HEK293 (cell line): ENCODE data around the gene RMND5B.

Source experiments
- CTCF ChIA-PET: fragments of 350-600 bp; formaldehyde crosslinking; extraction: SDS; loops from one replicate; lab custom pipeline; 2021; ENCODE audit warnings: antibody characterized with exemption; lab: Yijun Ruan, JAX
- POLR2A ChIA-PET: fragments of 300-600 bp; formaldehyde crosslinking; extraction: SDS; loops from one replicate; lab custom pipeline; 2020; ENCODE audit warnings: antibody characterized with exemption, inconsistent platforms; lab: Yijun Ruan, JAX
- H3K27ac ChIP-seq: fragments of 200-500 bp; sonication (Bioruptor generic); 2 replicates; pipeline ENCODE4 v1.5.1; 2014; ENCODE audit warnings: low read depth, low read length, control low read depth, inconsistent platforms; ENCODE audit errors: extremely low read depth
- H3K36me3 ChIP-seq, 2 experiments: fragments of 200-500 bp in 1 of 2; sonication (Bioruptor generic) in 1 of 2; 1 replicate in 1 of 2; 2 replicates in 1 of 2; pipeline ENCODE4 v1.5.1; 2014 to 2017; ENCODE audit warnings: inconsistent platforms in 2 of 2, low read length in 2 of 2; ENCODE audit not compliant: control insufficient read depth in 2 of 2, insufficient read depth in 1 of 2
- H3K4me1 ChIP-seq: fragments of 200-500 bp; sonication (Bioruptor generic); 2 replicates; pipeline ENCODE4 v1.5.1; 2014; ENCODE audit warnings: mild to moderate bottlenecking, low read length, inconsistent platforms; ENCODE audit not compliant: control insufficient read depth, insufficient read depth
- H3K4me3 ChIP-seq: 2 replicates; pipeline ENCODE4 v1.5.1; 2011; ENCODE audit warnings: low read depth, mild to moderate bottlenecking, control low read depth, low read length, moderate library complexity
- H3K9me3 ChIP-seq: fragments of 200-500 bp; sonication (Bioruptor generic); 2 replicates; pipeline ENCODE4 v1.5.1; 2014; ENCODE audit warnings: low read depth, low read length, inconsistent platforms; ENCODE audit not compliant: control insufficient read depth, insufficient read depth
- HOXA7 ChIP-seq: sonication (generic); formaldehyde crosslinking; IDR thresholded peaks from 2 replicates; pipeline ENCODE4 v1.8.1; 2022; ENCODE audit warnings: missing genetic modification reagents, borderline replicate concordance
- MYNN ChIP-seq: fragments of 450-650 bp; formaldehyde crosslinking; IDR thresholded peaks from 2 replicates; pipeline ENCODE4 v1.5.1; 2016; ENCODE audit warnings: missing biosample characterization, missing genetic modification characterization, borderline replicate concordance
- SETDB1 ChIP-seq: IDR thresholded peaks from one replicate; pipeline ENCODE4 v1.6.1; 2017; ENCODE audit warnings: mild to moderate bottlenecking, low read length, moderate library complexity, mixed read lengths; ENCODE audit not compliant: insufficient read length
- TCF7L2 ChIP-seq: IDR thresholded peaks from 2 replicates; pipeline ENCODE4 v1.6.1; 2011; ENCODE audit warnings: low read depth, mild to moderate bottlenecking, inconsistent platforms, low read length, moderate library complexity, borderline replicate concordance
- YY1 ChIP-seq: fragments of 450-650 bp; formaldehyde crosslinking; IDR thresholded peaks from 2 replicates; pipeline ENCODE4 v1.5.1; 2018; ENCODE audit warnings: missing biosample characterization, missing genetic modification characterization
- ZBTB8A ChIP-seq: fragments of 450-650 bp; formaldehyde crosslinking; IDR thresholded peaks from 2 replicates; pipeline ENCODE4 v1.5.1; 2016; ENCODE audit warnings: missing biosample characterization, missing genetic modification characterization
- ZNF10 ChIP-seq: fragments of 450-650 bp; formaldehyde crosslinking; IDR thresholded peaks from 2 replicates; pipeline ENCODE4 v1.5.1; 2017; ENCODE audit warnings: missing biosample characterization, missing genetic modification characterization
- ZNF140 ChIP-seq: fragments of 450-650 bp; formaldehyde crosslinking; IDR thresholded peaks from 2 replicates; pipeline ENCODE4 v1.5.1; 2016; ENCODE audit warnings: missing biosample characterization, missing genetic modification characterization
- ZNF169 ChIP-seq: fragments of 450-650 bp; formaldehyde crosslinking; IDR thresholded peaks from 2 replicates; pipeline ENCODE4 v1.5.1; 2016; ENCODE audit warnings: missing biosample characterization, missing genetic modification characterization
- ZNF19 ChIP-seq: fragments of 450-650 bp; formaldehyde crosslinking; IDR thresholded peaks from 2 replicates; pipeline ENCODE4; 2016; ENCODE audit warnings: missing biosample characterization, missing genetic modification characterization, low read depth
- ZNF37A ChIP-seq: fragments of 450-650 bp; IDR thresholded peaks from 2 replicates; pipeline ENCODE4 v1.5.1; 2018; ENCODE audit warnings: missing biosample characterization, missing genetic modification characterization
- ZNF623 ChIP-seq: fragments of 450-650 bp; formaldehyde crosslinking; IDR thresholded peaks from 2 replicates; pipeline ENCODE4 v1.5.1; 2016; ENCODE audit warnings: missing biosample characterization, missing genetic modification characterization
- ZNF701 ChIP-seq: fragments of 450-650 bp; formaldehyde crosslinking; IDR thresholded peaks from 2 replicates; pipeline ENCODE4 v1.5.1; 2016; ENCODE audit warnings: missing biosample characterization, missing genetic modification characterization
- ZNF777 ChIP-seq: fragments of 450-650 bp; formaldehyde crosslinking; IDR thresholded peaks from 2 replicates; pipeline ENCODE4 v1.5.1; 2017; ENCODE audit warnings: missing biosample characterization, missing genetic modification characterization, borderline replicate concordance
- TF ChIP-seq, protein P1 (sequence below): fragments of 450-650 bp; formaldehyde crosslinking; IDR thresholded peaks from 2 replicates; pipeline ENCODE4 v1.5.1; 2016; ENCODE audit warnings: missing biosample characterization, missing genetic modification characterization
- TF ChIP-seq, protein P2 (sequence below): fragments of 450-650 bp; formaldehyde crosslinking; IDR thresholded peaks from 2 replicates; pipeline ENCODE4 v1.5.1; 2016; ENCODE audit warnings: missing biosample characterization, missing genetic modification characterization
- TF ChIP-seq, protein P3 (sequence below): fragments of 450-650 bp; formaldehyde crosslinking; IDR thresholded peaks from 2 replicates; pipeline ENCODE4 v1.5.1; 2016; ENCODE audit warnings: missing biosample characterization, missing genetic modification characterization, borderline replicate concordance
- TF ChIP-seq, protein P4 (sequence below): fragments of 450-650 bp; formaldehyde crosslinking; IDR thresholded peaks from 2 replicates; pipeline ENCODE4 v1.5.1; 2016; ENCODE audit warnings: missing biosample characterization, missing genetic modification characterization
- TF ChIP-seq, protein P5 (sequence below): fragments of 450-650 bp; formaldehyde crosslinking; IDR thresholded peaks from 2 replicates; pipeline ENCODE4 v1.5.1; 2016; ENCODE audit warnings: missing biosample characterization, missing genetic modification characterization
- TF ChIP-seq, protein P6 (sequence below): fragments of 450-650 bp; formaldehyde crosslinking; IDR thresholded peaks from 2 replicates; pipeline ENCODE4 v1.5.1; 2016; ENCODE audit warnings: missing biosample characterization, missing genetic modification characterization

Gene RMND5B

DNA sequence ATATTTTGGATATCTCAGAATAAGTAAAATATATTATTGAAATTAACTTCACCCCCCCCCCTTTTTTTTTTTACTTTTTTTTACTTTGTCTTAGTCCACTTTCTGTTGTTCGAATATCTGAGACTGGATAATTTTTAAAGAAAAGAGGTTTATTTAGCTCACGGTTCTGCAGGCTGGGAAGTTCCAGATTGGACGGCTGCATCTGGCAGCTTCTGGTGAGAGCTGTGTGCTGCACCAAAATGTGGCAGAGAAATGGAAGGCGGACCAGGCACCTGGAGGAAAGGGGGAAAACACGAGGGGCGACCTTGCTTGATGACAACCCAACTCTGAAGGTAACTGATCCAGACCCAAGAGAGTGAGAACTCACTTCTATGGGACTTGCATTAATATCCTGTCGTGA, 62.0 kb downstream of the RMND5B start:
- Histone ChIP-seq H3K4me1 (no peaks in the 10 kb centered on the region), H3K9me3 (no peaks in the 10 kb centered on the region), H3K27ac (no peak overlapping the region), H3K36me3 (no peaks in the 10 kb centered on the region), H3K4me3 (no peak overlapping the region)
- POLR2A ChIA-PET = interaction anchor here (2.0 kb wide), 1 partner anchor 11 kb away, joined by 6 read pairs; the partner anchor contains the start of gene HNRNPAB
- TF ChIP-seq YY1 (tag by site-specific recombination) (no peak), SETDB1 (peak; percentile 32)
- CTCF ChIA-PET = no interaction called here

DNA sequence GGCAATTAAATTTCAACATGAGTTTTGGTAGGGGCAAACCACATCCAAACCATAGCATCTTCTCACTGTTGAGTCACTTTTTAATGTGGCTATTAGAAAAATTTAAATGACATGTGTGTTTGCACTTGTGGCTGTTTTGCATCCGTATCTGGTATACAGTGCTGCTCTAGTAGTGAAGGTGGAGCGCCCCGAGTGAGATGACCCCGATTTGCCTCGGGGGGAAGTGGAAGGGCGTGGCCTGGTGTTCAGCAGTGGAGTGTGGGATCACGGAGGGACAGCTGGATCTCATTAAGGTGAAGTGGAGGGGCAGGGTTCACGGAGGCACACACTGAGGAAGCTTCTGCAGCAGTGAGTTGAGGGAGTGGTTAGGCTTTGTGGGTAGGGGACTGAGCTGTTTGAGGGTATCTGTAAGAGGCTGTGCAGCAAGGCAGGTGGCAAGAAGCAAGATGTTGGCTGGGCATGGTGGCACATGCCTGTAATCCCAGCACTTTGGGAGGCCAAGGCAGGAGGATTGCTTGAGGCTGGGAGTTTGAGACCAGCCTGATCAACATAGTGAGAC, 62.5 kb downstream of the RMND5B start:
- ChIA-PET CTCF (no interaction called here), POLR2A (interaction anchor here (2.0 kb wide), 1 partner anchor 11 kb away, joined by 6 read pairs; the partner anchor contains the start of gene HNRNPAB)
- TF ChIP-seq ZNF169 (tag by site-specific recombination) (no peak), ZNF701 (tag by site-specific recombination) (no peak), ZNF37A (no peak), MYNN (tag by site-specific recombination) (no peak), ZNF140 (tag by site-specific recombination) (no peak), ZNF623 (tag by site-specific recombination) (no peak), ZNF19 (tag by site-specific recombination) (no peak), ZBTB8A (tag by site-specific recombination) (no peak), ZNF777 (tag by site-specific recombination) (no peak), ZNF10 (tag by site-specific recombination) (no peak), TCF7L2 (no peak), HOXA7 (CRISPR knock-in tag) (no peak)
- TF ChIP-seq, protein P1, sequence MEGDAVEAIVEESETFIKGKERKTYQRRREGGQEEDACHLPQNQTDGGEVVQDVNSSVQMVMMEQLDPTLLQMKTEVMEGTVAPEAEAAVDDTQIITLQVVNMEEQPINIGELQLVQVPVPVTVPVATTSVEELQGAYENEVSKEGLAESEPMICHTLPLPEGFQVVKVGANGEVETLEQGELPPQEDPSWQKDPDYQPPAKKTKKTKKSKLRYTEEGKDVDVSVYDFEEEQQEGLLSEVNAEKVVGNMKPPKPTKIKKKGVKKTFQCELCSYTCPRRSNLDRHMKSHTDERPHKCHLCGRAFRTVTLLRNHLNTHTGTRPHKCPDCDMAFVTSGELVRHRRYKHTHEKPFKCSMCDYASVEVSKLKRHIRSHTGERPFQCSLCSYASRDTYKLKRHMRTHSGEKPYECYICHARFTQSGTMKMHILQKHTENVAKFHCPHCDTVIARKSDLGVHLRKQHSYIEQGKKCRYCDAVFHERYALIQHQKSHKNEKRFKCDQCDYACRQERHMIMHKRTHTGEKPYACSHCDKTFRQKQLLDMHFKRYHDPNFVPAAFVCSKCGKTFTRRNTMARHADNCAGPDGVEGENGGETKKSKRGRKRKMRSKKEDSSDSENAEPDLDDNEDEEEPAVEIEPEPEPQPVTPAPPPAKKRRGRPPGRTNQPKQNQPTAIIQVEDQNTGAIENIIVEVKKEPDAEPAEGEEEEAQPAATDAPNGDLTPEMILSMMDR (tag by site-specific recombination) = no peak
- TF ChIP-seq, protein P2, sequence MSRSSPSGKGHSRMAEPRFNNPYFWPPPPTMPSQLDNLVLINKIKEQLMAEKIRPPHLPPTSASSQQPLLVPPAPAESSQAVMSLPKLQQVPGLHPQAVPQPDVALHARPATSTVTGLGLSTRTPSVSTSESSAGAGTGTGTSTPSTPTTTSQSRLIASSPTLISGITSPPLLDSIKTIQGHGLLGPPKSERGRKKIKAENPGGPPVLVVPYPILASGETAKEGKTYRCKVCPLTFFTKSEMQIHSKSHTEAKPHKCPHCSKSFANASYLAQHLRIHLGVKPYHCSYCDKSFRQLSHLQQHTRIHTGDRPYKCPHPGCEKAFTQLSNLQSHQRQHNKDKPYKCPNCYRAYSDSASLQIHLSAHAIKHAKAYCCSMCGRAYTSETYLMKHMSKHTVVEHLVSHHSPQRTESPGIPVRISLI (tag by site-specific recombination) = no peak
- TF ChIP-seq, protein P3, sequence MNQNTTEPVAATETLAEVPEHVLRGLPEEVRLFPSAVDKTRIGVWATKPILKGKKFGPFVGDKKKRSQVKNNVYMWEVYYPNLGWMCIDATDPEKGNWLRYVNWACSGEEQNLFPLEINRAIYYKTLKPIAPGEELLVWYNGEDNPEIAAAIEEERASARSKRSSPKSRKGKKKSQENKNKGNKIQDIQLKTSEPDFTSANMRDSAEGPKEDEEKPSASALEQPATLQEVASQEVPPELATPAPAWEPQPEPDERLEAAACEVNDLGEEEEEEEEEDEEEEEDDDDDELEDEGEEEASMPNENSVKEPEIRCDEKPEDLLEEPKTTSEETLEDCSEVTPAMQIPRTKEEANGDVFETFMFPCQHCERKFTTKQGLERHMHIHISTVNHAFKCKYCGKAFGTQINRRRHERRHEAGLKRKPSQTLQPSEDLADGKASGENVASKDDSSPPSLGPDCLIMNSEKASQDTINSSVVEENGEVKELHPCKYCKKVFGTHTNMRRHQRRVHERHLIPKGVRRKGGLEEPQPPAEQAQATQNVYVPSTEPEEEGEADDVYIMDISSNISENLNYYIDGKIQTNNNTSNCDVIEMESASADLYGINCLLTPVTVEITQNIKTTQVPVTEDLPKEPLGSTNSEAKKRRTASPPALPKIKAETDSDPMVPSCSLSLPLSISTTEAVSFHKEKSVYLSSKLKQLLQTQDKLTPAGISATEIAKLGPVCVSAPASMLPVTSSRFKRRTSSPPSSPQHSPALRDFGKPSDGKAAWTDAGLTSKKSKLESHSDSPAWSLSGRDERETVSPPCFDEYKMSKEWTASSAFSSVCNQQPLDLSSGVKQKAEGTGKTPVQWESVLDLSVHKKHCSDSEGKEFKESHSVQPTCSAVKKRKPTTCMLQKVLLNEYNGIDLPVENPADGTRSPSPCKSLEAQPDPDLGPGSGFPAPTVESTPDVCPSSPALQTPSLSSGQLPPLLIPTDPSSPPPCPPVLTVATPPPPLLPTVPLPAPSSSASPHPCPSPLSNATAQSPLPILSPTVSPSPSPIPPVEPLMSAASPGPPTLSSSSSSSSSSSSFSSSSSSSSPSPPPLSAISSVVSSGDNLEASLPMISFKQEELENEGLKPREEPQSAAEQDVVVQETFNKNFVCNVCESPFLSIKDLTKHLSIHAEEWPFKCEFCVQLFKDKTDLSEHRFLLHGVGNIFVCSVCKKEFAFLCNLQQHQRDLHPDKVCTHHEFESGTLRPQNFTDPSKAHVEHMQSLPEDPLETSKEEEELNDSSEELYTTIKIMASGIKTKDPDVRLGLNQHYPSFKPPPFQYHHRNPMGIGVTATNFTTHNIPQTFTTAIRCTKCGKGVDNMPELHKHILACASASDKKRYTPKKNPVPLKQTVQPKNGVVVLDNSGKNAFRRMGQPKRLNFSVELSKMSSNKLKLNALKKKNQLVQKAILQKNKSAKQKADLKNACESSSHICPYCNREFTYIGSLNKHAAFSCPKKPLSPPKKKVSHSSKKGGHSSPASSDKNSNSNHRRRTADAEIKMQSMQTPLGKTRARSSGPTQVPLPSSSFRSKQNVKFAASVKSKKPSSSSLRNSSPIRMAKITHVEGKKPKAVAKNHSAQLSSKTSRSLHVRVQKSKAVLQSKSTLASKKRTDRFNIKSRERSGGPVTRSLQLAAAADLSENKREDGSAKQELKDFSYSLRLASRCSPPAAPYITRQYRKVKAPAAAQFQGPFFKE (tag by site-specific recombination) = no peak
- TF ChIP-seq, protein P4, sequence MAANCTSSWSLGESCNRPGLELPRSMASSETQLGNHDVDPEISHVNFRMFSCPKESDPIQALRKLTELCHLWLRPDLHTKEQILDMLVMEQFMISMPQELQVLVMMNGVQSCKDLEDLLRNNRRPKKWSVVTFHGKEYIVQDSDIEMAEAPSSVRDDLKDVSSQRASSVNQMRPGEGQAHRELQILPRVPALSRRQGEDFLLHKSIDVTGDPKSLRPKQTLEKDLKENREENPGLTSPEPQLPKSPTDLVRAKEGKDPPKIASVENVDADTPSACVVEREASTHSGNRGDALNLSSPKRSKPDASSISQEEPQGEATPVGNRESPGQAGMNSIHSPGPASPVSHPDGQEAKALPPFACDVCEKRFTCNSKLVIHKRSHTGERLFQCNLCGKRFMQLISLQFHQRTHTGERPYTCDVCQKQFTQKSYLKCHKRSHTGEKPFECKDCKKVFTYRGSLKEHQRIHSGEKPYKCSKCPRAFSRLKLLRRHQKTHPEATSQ (tag by site-specific recombination) = no peak
- TF ChIP-seq, protein P5, sequence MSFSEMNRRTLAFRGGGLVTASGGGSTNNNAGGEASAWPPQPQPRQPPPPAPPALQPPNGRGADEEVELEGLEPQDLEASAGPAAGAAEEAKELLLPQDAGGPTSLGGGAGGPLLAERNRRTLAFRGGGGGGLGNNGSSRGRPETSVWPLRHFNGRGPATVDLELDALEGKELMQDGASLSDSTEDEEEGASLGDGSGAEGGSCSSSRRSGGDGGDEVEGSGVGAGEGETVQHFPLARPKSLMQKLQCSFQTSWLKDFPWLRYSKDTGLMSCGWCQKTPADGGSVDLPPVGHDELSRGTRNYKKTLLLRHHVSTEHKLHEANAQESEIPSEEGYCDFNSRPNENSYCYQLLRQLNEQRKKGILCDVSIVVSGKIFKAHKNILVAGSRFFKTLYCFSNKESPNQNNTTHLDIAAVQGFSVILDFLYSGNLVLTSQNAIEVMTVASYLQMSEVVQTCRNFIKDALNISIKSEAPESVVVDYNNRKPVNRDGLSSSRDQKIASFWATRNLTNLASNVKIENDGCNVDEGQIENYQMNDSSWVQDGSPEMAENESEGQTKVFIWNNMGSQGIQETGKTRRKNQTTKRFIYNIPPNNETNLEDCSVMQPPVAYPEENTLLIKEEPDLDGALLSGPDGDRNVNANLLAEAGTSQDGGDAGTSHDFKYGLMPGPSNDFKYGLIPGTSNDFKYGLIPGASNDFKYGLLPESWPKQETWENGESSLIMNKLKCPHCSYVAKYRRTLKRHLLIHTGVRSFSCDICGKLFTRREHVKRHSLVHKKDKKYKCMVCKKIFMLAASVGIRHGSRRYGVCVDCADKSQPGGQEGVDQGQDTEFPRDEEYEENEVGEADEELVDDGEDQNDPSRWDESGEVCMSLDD (tag by site-specific recombination) = no peak
- TF ChIP-seq, protein P6, sequence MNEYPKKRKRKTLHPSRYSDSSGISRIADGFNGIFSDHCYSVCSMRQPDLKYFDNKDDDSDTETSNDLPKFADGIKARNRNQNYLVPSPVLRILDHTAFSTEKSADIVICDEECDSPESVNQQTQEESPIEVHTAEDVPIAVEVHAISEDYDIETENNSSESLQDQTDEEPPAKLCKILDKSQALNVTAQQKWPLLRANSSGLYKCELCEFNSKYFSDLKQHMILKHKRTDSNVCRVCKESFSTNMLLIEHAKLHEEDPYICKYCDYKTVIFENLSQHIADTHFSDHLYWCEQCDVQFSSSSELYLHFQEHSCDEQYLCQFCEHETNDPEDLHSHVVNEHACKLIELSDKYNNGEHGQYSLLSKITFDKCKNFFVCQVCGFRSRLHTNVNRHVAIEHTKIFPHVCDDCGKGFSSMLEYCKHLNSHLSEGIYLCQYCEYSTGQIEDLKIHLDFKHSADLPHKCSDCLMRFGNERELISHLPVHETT (tag by site-specific recombination) = no peak
- H3K4me1 ChIP-seq = no peaks in the 10 kb centered on the region
- no peak overlapping the region for H3K4me3 ChIP-seq
- no peaks in the 10 kb centered on the region for H3K36me3 ChIP-seq
- H3K27ac ChIP-seq = no peak overlapping the region
- H3K9me3 ChIP-seq = no peaks in the 10 kb centered on the region
